Loucy (cell line): Measurements from ENCODE around the gene ABCC9.

Experiments used
- EZH2phosphoT487 ChIP-seq: fragments of 200-600 bp; IDR thresholded peaks from 2 replicates; pipeline ENCODE4 v1.6.1; 2018; ENCODE audit warnings: antibody characterized with exemption, mild to moderate bottlenecking, moderate library complexity, borderline replicate concordance
- TF ChIP-seq, protein P1 (sequence below): fragments of 200-600 bp; sonication (generic); conservative IDR thresholded peaks from 2 replicates; pipeline ENCODE4 v1.5.1; 2014; ENCODE audit warnings: mild to moderate bottlenecking, antibody characterized with exemption, low read length

DNA sequence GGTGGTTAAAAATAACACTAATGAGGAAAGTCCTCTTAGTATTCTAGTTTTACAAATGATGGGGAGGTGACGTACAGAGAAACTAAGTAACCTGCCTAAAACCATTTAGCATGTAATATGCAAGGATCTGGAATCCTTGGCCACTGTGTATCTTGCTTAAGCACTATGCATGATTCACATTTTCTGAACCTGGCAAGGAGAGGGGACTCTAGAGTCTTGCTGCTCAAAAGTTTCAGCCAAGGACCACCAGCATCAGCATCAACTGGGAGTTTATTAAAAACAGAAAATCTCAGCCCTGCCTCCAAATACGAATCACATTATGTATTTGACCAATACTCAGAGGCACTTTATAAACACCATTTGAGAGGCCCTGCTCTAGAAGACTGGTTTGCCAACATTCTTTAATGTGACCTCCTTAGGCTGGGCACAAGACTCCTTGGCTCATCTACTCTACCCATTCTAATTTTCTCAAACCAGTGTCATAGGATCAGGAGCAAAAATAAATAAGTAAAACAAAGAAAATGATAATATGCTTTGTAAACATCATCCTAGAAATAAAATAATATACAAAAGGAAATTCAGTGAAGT, 52.9 kb downstream of the ABCC9 start:
- TF ChIP-seq, protein P1, sequence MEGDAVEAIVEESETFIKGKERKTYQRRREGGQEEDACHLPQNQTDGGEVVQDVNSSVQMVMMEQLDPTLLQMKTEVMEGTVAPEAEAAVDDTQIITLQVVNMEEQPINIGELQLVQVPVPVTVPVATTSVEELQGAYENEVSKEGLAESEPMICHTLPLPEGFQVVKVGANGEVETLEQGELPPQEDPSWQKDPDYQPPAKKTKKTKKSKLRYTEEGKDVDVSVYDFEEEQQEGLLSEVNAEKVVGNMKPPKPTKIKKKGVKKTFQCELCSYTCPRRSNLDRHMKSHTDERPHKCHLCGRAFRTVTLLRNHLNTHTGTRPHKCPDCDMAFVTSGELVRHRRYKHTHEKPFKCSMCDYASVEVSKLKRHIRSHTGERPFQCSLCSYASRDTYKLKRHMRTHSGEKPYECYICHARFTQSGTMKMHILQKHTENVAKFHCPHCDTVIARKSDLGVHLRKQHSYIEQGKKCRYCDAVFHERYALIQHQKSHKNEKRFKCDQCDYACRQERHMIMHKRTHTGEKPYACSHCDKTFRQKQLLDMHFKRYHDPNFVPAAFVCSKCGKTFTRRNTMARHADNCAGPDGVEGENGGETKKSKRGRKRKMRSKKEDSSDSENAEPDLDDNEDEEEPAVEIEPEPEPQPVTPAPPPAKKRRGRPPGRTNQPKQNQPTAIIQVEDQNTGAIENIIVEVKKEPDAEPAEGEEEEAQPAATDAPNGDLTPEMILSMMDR = no peak
- no peak for TF ChIP-seq EZH2phosphoT487
